BJ (cell line): Measurements from ENCODE around the gene GLDC. TPM values are rescaled to one million over a fixed set of nuclear protein-coding genes. Genes with fewer than 3 reads are reported as not detected.

Source experiments
- CTCF ChIA-PET: fragments of 350-600 bp; formaldehyde crosslinking; extraction: SDS; loops from one replicate; lab custom pipeline; 2021; ENCODE audit warnings: antibody characterized with exemption, inconsistent platforms; lab: Yijun Ruan, JAX
- POLR2A ChIA-PET: fragments of 300-600 bp; sonication (Branson Sonifier 250); formaldehyde crosslinking; extraction: SDS; loops from one replicate; lab custom pipeline; 2021; ENCODE audit warnings: antibody characterized with exemption; lab: Charles Lee
- DNase-seq: peaks from one replicate; pipeline ENCODE4 v3.0.0-alpha.2; 2011; ENCODE audit warnings: low read depth
- H3K27me3 ChIP-seq: 2 replicates; pipeline ENCODE4 v1.6.0; 2011; ENCODE audit warnings: low read length; ENCODE audit not compliant: control insufficient read depth, insufficient read depth
- H3K36me3 ChIP-seq: 2 replicates; pipeline ENCODE4 v1.5.1; 2011; ENCODE audit warnings: low read length; ENCODE audit not compliant: control insufficient read depth, insufficient read depth
- H3K4me3 ChIP-seq: 2 replicates; pipeline ENCODE4 v1.5.1; 2011; ENCODE audit warnings: low read depth, mild to moderate bottlenecking, control low read depth, low read length
- CTCF ChIP-seq: IDR thresholded peaks from 2 replicates; pipeline ENCODE4 v1.5.1; 2011; ENCODE audit warnings: low read depth, mild to moderate bottlenecking, control low read depth, inconsistent platforms, low read length, moderate library complexity; ENCODE audit not compliant: insufficient read depth
- polyA plus RNA-seq: library from polyadenylated mRNA; depleted of rRNA; stranded (reverse); fragments of >200 nt; gene quantifications from 2 replicates; pipeline ENCODE4 v1.2.3, GENCODE V29; 2011

GLDC gene
- polyA plus RNA-seq, 1 experiment = 0.28 TPM

DNA sequence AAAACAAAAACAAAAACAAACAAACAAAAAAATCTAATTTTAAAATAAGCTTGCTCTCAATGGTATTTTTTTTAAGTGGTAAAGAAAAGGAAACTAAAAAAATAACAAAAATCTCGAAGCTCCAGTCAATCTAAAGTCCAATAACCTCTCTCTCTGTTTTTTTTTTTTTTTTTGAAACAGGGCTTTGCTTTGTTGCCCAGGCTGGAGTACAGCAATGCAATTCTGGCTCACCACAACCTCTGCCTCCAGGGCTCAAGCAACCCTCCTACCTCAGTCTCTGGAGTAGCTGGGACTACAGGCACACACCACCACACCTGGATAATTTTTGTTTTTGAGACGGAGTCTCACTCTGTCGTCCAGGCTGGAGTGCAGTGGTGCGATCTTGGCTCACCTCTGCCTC lies 25.9 kb upstream of the GLDC start:
- POLR2A ChIA-PET = no interaction called here
- Histone ChIP-seq H3K4me3 (no peak overlapping the region), H3K36me3 (no peaks in the 10 kb centered on the region), H3K27me3 (no peaks in the 10 kb centered on the region)
- no peak for DNase-seq
- CTCF ChIA-PET = interaction anchor here (0.6 kb wide), 3 partner anchors 43 to 1699 kb away, joined by 3 to 5 read pairs (median 4); no protein-coding TSS in a partner anchor
- no peak for TF ChIP-seq CTCF

DNA sequence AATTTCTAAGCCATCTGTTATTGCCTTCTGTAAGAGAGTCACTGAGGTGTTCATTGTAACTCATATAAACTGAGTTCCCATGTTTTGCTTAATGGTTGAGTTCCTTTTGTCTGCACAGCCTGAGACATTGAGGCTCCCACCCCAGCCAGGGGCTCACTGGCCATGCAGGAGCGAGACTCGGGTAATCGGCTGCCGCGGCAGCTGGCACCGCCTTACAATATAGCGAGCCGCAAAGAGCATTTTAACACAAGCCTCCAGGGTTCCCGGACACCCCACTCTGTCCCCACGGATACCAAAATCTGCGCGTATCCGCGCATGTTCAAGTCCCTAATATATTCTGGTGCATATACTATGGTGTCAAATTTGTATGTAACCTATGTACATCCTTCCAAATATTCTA lies 24.4 kb upstream of the GLDC start:
- POLR2A ChIA-PET = no interaction called here
- CTCF ChIA-PET = no interaction called here
- no peak for DNase-seq
- H3K4me3 ChIP-seq = no peak overlapping the region
- TF ChIP-seq CTCF = no peak
- H3K36me3 ChIP-seq = no peaks in the 10 kb centered on the region
- H3K27me3 ChIP-seq = no peaks in the 10 kb centered on the region

GRCh38 chr9:6667633-6668280 lies 22.2 kb upstream of the GLDC start:
- ChIA-PET CTCF (interaction anchor here (0.6 to 2.1 kb wide), 12 partner anchors 9 to 321 kb away, joined by 3 to 11 read pairs (median 3); no protein-coding TSS in a partner anchor), POLR2A (interaction anchor here (0.6 kb wide), 1 partner anchor 264 kb away, joined by 3 read pairs; no protein-coding TSS in a partner anchor)
- no peak overlapping the region for H3K4me3 ChIP-seq
- no peaks in the 10 kb centered on the region for H3K27me3 ChIP-seq
- H3K36me3 ChIP-seq = no peaks in the 10 kb centered on the region
- no peak for DNase-seq
- peak; percentile 59 for TF ChIP-seq CTCF

DNA sequence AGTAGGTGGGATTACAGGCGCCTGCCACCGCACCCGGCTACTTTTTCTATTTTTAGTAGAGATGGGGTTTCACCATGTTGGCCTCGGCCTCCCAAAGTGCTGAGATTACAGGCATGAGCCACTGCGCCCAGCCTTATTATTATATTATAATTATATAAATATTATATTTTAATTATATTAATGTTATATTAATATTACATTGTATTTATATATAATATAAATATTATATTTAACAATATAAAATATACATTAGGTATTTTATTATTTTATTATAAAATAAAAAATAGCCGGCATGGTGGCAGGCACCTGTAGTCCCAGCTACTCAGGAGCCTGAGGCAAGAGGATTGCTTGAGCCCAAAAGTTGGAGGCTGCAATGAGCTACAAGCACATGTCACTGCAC lies 21.6 kb upstream of the GLDC start:
- ChIA-PET CTCF (interaction anchor here (0.6 to 2.1 kb wide), 13 partner anchors 10 to 1067 kb away, joined by 3 to 11 read pairs (median 3); no protein-coding TSS in a partner anchor), POLR2A (interaction anchor here (0.6 kb wide), 1 partner anchor 265 kb away, joined by 3 read pairs; no protein-coding TSS in a partner anchor)
- H3K36me3 ChIP-seq = no peaks in the 10 kb centered on the region
- no peak overlapping the region for H3K4me3 ChIP-seq
- no peaks in the 10 kb centered on the region for H3K27me3 ChIP-seq
- no peak for TF ChIP-seq CTCF
- DNase-seq = no peak

GRCh38 chr9:6665628-6666027 lies 20.1 kb upstream of the GLDC start:
- no peak for DNase-seq
- ChIA-PET CTCF (interaction anchor here (0.7 kb wide), 1 partner anchor 311 kb away, joined by 3 read pairs; no protein-coding TSS in a partner anchor), POLR2A (no interaction called here)
- Histone ChIP-seq H3K4me3 (no peak overlapping the region), H3K27me3 (no peaks in the 10 kb centered on the region), H3K36me3 (no peaks in the 10 kb centered on the region)
- no peak for TF ChIP-seq CTCF
